ENCODE results near the gene CAD.

DNA sequence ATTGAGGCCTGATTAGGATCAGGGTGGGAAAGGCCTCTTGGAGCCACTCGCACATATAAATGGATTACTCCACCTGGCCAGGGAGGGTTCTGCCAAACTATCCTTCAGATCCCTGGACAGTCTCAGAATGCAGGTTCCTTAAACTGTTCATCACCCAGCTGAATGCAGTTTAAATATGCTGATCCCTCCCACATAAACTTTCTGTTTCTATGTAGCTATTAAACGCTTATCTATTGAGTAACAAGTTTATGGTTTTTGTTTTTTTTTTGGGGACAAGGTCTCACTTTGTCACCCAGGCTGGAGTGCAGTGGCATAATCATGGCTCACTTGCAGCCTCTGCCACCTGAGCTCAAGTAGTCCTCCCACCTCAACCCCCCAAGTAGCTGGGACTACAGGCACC lies 1.9 kb downstream of the CAD start:
- TF ChIP-seq, protein P1, sequence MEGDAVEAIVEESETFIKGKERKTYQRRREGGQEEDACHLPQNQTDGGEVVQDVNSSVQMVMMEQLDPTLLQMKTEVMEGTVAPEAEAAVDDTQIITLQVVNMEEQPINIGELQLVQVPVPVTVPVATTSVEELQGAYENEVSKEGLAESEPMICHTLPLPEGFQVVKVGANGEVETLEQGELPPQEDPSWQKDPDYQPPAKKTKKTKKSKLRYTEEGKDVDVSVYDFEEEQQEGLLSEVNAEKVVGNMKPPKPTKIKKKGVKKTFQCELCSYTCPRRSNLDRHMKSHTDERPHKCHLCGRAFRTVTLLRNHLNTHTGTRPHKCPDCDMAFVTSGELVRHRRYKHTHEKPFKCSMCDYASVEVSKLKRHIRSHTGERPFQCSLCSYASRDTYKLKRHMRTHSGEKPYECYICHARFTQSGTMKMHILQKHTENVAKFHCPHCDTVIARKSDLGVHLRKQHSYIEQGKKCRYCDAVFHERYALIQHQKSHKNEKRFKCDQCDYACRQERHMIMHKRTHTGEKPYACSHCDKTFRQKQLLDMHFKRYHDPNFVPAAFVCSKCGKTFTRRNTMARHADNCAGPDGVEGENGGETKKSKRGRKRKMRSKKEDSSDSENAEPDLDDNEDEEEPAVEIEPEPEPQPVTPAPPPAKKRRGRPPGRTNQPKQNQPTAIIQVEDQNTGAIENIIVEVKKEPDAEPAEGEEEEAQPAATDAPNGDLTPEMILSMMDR (IDR thresholded peaks at IDR 0.05), result no peak
- no peak for TF ChIP-seq POLR2A (IDR thresholded peaks at IDR 0.05)

Measured in esophagus squamous epithelium (tissue), 4 donors.